ENCODE data around the gene USP44.

DNA sequence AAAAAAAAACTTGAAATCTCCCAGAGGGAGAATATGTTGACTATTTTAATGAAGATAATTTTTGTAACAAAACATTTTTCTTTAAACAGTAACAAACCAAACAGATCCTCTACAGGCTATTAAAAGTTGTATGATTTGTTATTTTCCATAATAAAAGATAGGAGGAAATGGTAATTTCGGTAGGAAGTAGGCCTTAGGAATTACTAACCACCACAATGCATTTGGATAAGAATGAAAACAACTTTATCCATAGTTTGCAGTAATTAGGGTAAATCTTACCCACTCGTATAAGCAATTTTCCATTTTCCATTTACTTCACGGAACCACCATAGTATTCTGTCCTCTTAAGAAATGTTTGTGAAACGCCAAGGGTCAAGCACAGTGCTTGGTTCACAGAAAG lies 6.0 kb downstream of the USP44 start:
- TF ChIP-seq CTCF (IDR thresholded peaks at IDR 0.05) (no peak), POLR2A (IDR thresholded peaks at IDR 0.05) (no peak)

Data from heart left ventricle (tissue), 13 donors.